Kidney epithelial cell (primary cell): Measurements from ENCODE around the gene CCS. TPM values are rescaled to one million over a fixed set of nuclear protein-coding genes. Genes with fewer than 3 reads are reported as not detected.

Experiments
- DNase-seq: peaks from one replicate; pipeline ENCODE4 v3.0.0-alpha.2; 2010; ENCODE audit warnings: low read depth
- H3K27me3 ChIP-seq: 2 replicates; pipeline ENCODE4 v1.6.0; 2011; ENCODE audit warnings: low read length; ENCODE audit not compliant: control insufficient read depth, insufficient read depth
- H3K36me3 ChIP-seq: 2 replicates; pipeline ENCODE4 v1.5.1; 2011; ENCODE audit warnings: low read length; ENCODE audit not compliant: control insufficient read depth, insufficient read depth
- H3K4me3 ChIP-seq: 2 replicates; pipeline ENCODE4 v1.5.1; 2011; ENCODE audit warnings: low read depth, mild to moderate bottlenecking, control low read depth, low read length
- total RNA-seq: library from RNA; depleted of rRNA; stranded (reverse); fragments of >200 nt; gene quantifications from 2 replicates; pipeline ENCODE4 v1.2.3, GENCODE V29; 2015
- TF ChIP-seq, protein P1 (sequence below): IDR thresholded peaks from 2 replicates; pipeline ENCODE4 v1.5.1; 2011; ENCODE audit warnings: mild to moderate bottlenecking, moderate library complexity, low read length, control low read depth, inconsistent platforms; ENCODE audit not compliant: insufficient read depth, poor library complexity, severe bottlenecking

Gene CCS
- total RNA-seq, 1 donor from 2014 or later = 20.6 TPM

DNA sequence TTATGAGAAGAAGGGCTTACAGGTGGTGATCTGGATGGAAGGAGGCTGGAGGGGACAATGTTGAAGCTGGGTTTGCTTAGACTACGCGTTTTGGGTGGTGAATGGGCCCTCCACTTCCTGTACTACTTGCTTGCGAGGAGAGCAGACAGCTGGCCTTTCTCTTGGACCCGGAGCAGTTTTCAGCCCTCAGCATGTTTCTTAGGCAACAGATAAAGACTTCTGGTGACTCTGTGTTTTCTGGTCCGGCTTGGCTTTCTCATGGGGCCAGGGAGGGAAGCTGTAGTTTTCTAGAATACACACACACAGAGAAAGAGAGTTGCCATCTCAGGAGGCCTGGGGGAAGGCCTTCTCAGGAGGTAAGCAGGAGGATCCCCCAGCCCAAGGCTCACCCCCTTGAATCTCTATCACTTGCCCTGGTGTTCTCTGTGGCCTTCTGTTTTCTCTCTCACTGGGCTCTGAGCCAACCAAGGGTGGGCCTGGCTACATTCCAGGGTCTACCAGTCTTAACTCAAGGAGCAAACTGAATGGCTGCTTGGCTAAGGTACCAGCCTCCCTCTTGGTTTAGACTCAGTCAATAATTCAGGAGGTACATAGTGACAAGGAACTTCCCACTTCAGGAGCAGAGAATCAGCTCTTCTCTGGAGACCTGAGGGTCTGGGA is 2.4 kb downstream of the CCS start:
- H3K4me3 ChIP-seq = no peak overlapping the region
- TF ChIP-seq, protein P1, sequence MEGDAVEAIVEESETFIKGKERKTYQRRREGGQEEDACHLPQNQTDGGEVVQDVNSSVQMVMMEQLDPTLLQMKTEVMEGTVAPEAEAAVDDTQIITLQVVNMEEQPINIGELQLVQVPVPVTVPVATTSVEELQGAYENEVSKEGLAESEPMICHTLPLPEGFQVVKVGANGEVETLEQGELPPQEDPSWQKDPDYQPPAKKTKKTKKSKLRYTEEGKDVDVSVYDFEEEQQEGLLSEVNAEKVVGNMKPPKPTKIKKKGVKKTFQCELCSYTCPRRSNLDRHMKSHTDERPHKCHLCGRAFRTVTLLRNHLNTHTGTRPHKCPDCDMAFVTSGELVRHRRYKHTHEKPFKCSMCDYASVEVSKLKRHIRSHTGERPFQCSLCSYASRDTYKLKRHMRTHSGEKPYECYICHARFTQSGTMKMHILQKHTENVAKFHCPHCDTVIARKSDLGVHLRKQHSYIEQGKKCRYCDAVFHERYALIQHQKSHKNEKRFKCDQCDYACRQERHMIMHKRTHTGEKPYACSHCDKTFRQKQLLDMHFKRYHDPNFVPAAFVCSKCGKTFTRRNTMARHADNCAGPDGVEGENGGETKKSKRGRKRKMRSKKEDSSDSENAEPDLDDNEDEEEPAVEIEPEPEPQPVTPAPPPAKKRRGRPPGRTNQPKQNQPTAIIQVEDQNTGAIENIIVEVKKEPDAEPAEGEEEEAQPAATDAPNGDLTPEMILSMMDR = no peak
- no peak for DNase-seq
- peaks cover 1% of the 10 kb centered on the region for H3K36me3 ChIP-seq
- H3K27me3 ChIP-seq = no peaks in the 10 kb centered on the region

DNA sequence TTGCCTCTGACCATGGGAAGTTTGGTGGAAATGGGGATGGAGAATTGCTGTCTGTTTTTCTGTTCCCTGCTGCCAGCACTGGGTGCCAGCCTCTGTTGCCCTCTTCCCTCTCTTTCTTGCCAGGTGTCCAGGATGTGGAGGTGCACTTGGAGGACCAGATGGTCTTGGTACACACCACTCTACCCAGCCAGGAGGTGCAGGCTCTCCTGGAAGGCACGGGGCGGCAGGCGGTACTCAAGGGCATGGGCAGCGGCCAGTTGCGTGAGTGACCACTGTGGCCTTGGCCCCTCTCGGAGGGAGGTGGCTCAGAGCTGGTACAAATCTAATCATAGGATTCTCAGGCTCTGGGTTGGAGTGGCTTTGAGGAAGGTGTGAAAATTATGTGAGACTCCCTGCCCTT is 6.0 kb downstream of the CCS start:
- TF ChIP-seq, protein P1 = no peak
- Histone ChIP-seq H3K27me3 (no peaks in the 10 kb centered on the region), H3K36me3 (peaks cover 1% of the 10 kb centered on the region), H3K4me3 (no peak overlapping the region)
- no peak for DNase-seq

GRCh38 chr11:66600219-66600618 is 7.2 kb downstream of the CCS start:
- TF ChIP-seq, protein P1 = no peak
- H3K36me3 ChIP-seq = peaks cover 1% of the 10 kb centered on the region
- H3K4me3 ChIP-seq = no peak overlapping the region
- no peaks in the 10 kb centered on the region for H3K27me3 ChIP-seq
- no peak for DNase-seq

DNA sequence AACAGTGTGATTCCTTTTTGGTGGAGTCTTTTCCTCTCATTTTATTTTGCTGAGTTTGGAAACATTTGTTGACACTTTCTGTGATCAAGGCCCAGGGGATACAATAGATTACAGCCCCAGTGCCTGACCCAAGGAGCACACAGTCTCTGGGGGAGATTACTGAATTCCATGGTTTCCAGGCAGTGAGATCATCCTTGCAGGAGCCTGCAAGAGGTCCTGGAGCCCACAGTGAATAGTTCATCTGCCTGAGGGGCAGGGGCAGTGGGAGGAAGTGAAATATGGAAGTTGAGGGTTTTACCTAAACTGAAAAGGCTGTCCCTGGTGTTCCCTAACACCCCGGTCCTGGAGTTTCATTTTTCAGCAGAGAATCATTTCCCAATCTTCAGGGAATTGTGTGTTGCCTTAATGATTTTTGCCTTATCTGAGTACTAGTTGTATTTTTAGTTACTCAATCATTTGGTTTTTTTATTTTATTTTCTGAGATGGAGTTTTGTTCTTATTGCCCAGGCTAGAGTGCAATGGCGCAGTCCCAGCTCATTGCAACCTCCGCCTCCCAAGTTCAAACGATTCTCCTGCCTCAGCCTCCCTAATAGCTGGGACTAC is 7.7 kb downstream of the CCS start:
- no peak for DNase-seq
- no peak overlapping the region for H3K4me3 ChIP-seq
- TF ChIP-seq, protein P1 = no peak

GRCh38 chr11:66603072-66603471 is 10.1 kb downstream of the CCS start:
- no peak for DNase-seq
- TF ChIP-seq, protein P1 = no peak
- no peak overlapping the region for H3K4me3 ChIP-seq
- no peaks in the 10 kb centered on the region for H3K27me3 ChIP-seq
- H3K36me3 ChIP-seq = peaks cover 1% of the 10 kb centered on the region

More for the DNA sequence above, 7.7 kb downstream of the CCS start:
- no peaks in the 10 kb centered on the region for H3K27me3 ChIP-seq
- peaks cover 1% of the 10 kb centered on the region for H3K36me3 ChIP-seq
